GM12878 (cell line): ENCODE data around the gene KLF6. TPM values are rescaled to one million over a fixed set of nuclear protein-coding genes. Genes with fewer than 3 reads are reported as not detected.
A peak's percentile ranks its signal among the peaks of the same experiment; 100 is the strongest.

Experiments used
- ATF3 ChIP-seq: IDR thresholded peaks from 2 replicates; pipeline ENCODE4 v1.6.1; 2011; ENCODE audit warnings: low read depth, mild to moderate bottlenecking, low read length, moderate library complexity, borderline replicate concordance; ENCODE audit errors: extremely low read depth
- CBX3 ChIP-seq: fragments of 200-600 bp; sonication (generic); IDR thresholded peaks from 2 replicates; pipeline ENCODE4 v1.6.1; 2016; ENCODE audit warnings: low read depth, borderline replicate concordance
- CHD1 ChIP-seq: IDR thresholded peaks from 2 replicates; pipeline ENCODE4 v1.6.1; 2012; ENCODE audit warnings: low read depth, low read length, improper control_type of control experiment
- IRF3 ChIP-seq: fragments of 450-650 bp; IDR thresholded peaks from 2 replicates; pipeline ENCODE4 v1.6.1; 2014; ENCODE audit warnings: mild to moderate bottlenecking
- LARP7 ChIP-seq: fragments of 450-650 bp; IDR thresholded peaks from 2 replicates; pipeline ENCODE4 v1.6.1; 2017; ENCODE audit warnings: mild to moderate bottlenecking
- MYB ChIP-seq: fragments of 150-350 bp; IDR thresholded peaks from 2 replicates; pipeline ENCODE4 v1.6.1; 2014; ENCODE audit warnings: mild to moderate bottlenecking, low read depth, low read length, borderline replicate concordance
- NR2F1 ChIP-seq: fragments of 450-650 bp; conservative IDR thresholded peaks from 2 replicates; pipeline ENCODE4 v1.6.1; 2017; ENCODE audit warnings: mild to moderate bottlenecking
- NRF1 ChIP-seq: conservative IDR thresholded peaks from 2 replicates; pipeline ENCODE4 v1.6.1; 2011; ENCODE audit warnings: mild to moderate bottlenecking, low read depth, low read length, improper control_type of control experiment
- RAD21 ChIP-seq: IDR thresholded peaks from 2 replicates; pipeline ENCODE4 v1.6.1; 2011; ENCODE audit warnings: mild to moderate bottlenecking, low read depth, low read length, moderate library complexity; ENCODE audit not compliant: insufficient read depth
- SP1 ChIP-seq: IDR thresholded peaks from one replicate; pipeline ENCODE4 v1.6.1; 2011; ENCODE audit warnings: low read depth, low read length
- SUPT20H ChIP-seq: IDR thresholded peaks from 2 replicates; pipeline ENCODE4 v1.6.1; 2011; ENCODE audit warnings: low read depth, mild to moderate bottlenecking, low read length, moderate library complexity, borderline replicate concordance; ENCODE audit not compliant: control insufficient read depth
- ZBTB4 ChIP-seq: fragments of 450-650 bp; formaldehyde crosslinking; IDR thresholded peaks from 2 replicates; pipeline ENCODE4 v1.4.0; 2022; ENCODE audit warnings: mild to moderate bottlenecking, moderate library complexity
- polyA plus RNA-seq, 11 experiments: library from polyadenylated mRNA; depleted of rRNA in 4 of 11; unstranded in 6 of 11; stranded (reverse) in 5 of 11; fragments of >200 nt; fragmentation: Nextera tagmentation in 4 of 11; fragmentation: Illumina TruSeq in 1 of 11; extraction: Ambion mirVana in 4 of 11; extraction: Trizol in 1 of 11; gene quantifications; 1 replicate in 1 of 11; 2 replicates in 10 of 11; pipeline versions ENCODE4 v1.2.1 to v1.2.3, GENCODE V29; 2011 to 2016; ENCODE audit warnings: inconsistent platforms in 2 of 11, missing spikeins in 2 of 11, low read depth in 1 of 11
- total RNA-seq, 4 experiments: library from RNA; depleted of rRNA in 3 of 4; stranded (reverse); fragments of >200 nt in 3 of 4; fragmentation: Illumina TruSeq in 1 of 4; extraction: Trizol in 1 of 4; gene quantifications; 2 replicates each; pipeline versions ENCODE4 v1.2.1 to v1.2.3, GENCODE V29; 2013 to 2021
- TF ChIP-seq, protein P1 (sequence below): fragments of 450-650 bp; formaldehyde crosslinking; IDR thresholded peaks from 2 replicates; pipeline ENCODE4 v1.5.0; 2022; ENCODE audit warnings: mild to moderate bottlenecking, missing genetic modification characterization
- TF ChIP-seq, protein P2 (sequence below): fragments of 450-650 bp; IDR thresholded peaks from 2 replicates; pipeline ENCODE4 v1.6.1; 2017; ENCODE audit warnings: mild to moderate bottlenecking, low read depth, inconsistent platforms; ENCODE audit not compliant: poor library complexity, severe bottlenecking
- TF ChIP-seq, protein P3 (sequence below): fragments of 450-650 bp; conservative IDR thresholded peaks from 2 replicates; pipeline ENCODE4 v1.6.1; 2017; ENCODE audit warnings: mild to moderate bottlenecking, moderate library complexity

Gene KLF6
- total and polyA plus RNA-seq, 10 of the 15 experiments (the other 5 are each of a cell fraction or from before 2014, with no cell fraction given): 7.4 to 54.1 (median 23.5) TPM

DNA sequence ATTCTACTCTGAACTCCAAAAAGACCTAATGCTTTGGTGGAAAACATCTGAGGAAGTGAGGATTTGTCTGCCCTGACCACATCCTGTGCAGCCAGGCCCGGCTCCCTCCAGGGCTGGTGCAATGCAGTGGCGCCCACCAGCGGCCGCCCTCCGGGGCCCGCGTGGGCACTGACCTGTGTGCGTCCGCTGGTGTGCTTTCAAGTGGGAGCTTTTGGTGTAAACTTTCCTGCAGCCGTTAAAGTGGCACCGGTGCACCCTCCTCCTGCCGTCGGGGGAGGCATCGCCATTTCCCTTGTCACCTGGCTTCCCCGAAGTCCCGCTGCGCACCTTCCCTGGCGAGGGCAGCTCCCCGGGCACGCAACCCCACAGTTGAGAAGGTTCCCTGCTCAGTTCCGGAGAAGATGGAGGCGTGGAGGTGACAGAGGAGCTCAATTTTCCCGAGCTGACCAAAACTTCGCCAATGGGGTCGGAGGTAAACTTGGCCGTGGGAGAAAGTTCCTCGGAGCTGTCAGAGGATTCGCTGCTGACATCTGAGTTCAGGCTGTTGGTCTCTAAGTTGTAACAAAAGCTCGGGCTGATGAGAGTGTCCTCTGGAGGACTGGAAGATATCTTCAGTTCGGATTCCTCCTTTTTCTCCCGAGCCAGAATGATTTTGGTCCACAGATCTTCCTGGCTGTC lies 3.4 kb downstream of the KLF6 start (continued):
- TF ChIP-seq, protein P1, sequence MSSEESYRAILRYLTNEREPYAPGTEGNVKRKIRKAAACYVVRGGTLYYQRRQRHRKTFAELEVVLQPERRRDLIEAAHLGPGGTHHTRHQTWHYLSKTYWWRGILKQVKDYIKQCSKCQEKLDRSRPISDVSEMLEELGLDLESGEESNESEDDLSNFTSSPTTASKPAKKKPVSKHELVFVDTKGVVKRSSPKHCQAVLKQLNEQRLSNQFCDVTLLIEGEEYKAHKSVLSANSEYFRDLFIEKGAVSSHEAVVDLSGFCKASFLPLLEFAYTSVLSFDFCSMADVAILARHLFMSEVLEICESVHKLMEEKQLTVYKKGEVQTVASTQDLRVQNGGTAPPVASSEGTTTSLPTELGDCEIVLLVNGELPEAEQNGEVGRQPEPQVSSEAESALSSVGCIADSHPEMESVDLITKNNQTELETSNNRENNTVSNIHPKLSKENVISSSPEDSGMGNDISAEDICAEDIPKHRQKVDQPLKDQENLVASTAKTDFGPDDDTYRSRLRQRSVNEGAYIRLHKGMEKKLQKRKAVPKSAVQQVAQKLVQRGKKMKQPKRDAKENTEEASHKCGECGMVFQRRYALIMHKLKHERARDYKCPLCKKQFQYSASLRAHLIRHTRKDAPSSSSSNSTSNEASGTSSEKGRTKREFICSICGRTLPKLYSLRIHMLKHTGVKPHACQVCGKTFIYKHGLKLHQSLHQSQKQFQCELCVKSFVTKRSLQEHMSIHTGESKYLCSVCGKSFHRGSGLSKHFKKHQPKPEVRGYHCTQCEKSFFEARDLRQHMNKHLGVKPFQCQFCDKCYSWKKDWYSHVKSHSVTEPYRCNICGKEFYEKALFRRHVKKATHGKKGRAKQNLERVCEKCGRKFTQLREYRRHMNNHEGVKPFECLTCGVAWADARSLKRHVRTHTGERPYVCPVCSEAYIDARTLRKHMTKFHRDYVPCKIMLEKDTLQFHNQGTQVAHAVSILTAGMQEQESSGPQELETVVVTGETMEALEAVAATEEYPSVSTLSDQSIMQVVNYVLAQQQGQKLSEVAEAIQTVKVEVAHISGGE (CRISPR knock-in tag): peak; percentile 49; the same call in 1 of the 2 replicates
- no peak for TF ChIP-seq CBX3
- TF ChIP-seq, protein P2, sequence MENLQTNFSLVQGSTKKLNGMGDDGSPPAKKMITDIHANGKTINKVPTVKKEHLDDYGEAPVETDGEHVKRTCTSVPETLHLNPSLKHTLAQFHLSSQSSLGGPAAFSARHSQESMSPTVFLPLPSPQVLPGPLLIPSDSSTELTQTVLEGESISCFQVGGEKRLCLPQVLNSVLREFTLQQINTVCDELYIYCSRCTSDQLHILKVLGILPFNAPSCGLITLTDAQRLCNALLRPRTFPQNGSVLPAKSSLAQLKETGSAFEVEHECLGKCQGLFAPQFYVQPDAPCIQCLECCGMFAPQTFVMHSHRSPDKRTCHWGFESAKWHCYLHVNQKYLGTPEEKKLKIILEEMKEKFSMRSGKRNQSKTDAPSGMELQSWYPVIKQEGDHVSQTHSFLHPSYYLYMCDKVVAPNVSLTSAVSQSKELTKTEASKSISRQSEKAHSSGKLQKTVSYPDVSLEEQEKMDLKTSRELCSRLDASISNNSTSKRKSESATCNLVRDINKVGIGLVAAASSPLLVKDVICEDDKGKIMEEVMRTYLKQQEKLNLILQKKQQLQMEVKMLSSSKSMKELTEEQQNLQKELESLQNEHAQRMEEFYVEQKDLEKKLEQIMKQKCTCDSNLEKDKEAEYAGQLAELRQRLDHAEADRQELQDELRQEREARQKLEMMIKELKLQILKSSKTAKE: no peak
- no peak for TF ChIP-seq ZBTB4 (CRISPR knock-in tag)
- no peak for TF ChIP-seq ATF3
- TF ChIP-seq CHD1: no peak; the same call in 1 of the 2 replicates
- TF ChIP-seq SUPT20H: no peak
- TF ChIP-seq SP1: no peak
- TF ChIP-seq, protein P3, sequence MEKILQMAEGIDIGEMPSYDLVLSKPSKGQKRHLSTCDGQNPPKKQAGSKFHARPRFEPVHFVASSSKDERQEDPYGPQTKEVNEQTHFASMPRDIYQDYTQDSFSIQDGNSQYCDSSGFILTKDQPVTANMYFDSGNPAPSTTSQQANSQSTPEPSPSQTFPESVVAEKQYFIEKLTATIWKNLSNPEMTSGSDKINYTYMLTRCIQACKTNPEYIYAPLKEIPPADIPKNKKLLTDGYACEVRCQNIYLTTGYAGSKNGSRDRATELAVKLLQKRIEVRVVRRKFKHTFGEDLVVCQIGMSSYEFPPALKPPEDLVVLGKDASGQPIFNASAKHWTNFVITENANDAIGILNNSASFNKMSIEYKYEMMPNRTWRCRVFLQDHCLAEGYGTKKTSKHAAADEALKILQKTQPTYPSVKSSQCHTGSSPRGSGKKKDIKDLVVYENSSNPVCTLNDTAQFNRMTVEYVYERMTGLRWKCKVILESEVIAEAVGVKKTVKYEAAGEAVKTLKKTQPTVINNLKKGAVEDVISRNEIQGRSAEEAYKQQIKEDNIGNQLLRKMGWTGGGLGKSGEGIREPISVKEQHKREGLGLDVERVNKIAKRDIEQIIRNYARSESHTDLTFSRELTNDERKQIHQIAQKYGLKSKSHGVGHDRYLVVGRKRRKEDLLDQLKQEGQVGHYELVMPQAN: peak; percentile 53; the same call in 1 of the 2 replicates
- no peak for TF ChIP-seq MYB
- no peak for TF ChIP-seq NRF1
- no peak for TF ChIP-seq RAD21
- no peak for TF ChIP-seq IRF3
- peak; percentile 84 for TF ChIP-seq LARP7
- TF ChIP-seq NR2F1: peak; percentile 40; the same call in 1 of the 2 replicates
